Loucy (cell line): ENCODE data around the gene CLK4.

Source experiments
- H2AFZ ChIP-seq: fragments of 200-600 bp; sonication (generic); 2 replicates; pipeline ENCODE4 v1.6.0; 2016; ENCODE audit warnings: antibody characterized with exemption, mild to moderate bottlenecking, low read length, moderate library complexity
- H3F3A ChIP-seq: fragments of 200-600 bp; 2 replicates; pipeline ENCODE4 v1.6.0; 2016; ENCODE audit warnings: antibody characterized with exemption, low read depth, mild to moderate bottlenecking
- H3K27me3 ChIP-seq: fragments of 200-600 bp; sonication (generic); 2 replicates; pipeline ENCODE4 v1.6.1; 2014; ENCODE audit warnings: low read length, mild to moderate bottlenecking; ENCODE audit not compliant: insufficient read depth, poor library complexity, severe bottlenecking
- H3K36me3 ChIP-seq: fragments of 200-600 bp; sonication (generic); 2 replicates; pipeline ENCODE4 v1.6.1; 2016; ENCODE audit warnings: low read length; ENCODE audit not compliant: insufficient read depth
- H3K4me1 ChIP-seq: fragments of 200-600 bp; sonication (generic); 2 replicates; pipeline ENCODE4 v1.5.1; 2014; ENCODE audit warnings: low read length, mild to moderate bottlenecking; ENCODE audit not compliant: insufficient read depth, poor library complexity, severe bottlenecking
- H3K4me2 ChIP-seq: fragments of 200-600 bp; sonication (generic); 2 replicates; pipeline ENCODE4 v1.6.0; 2014; ENCODE audit warnings: antibody characterized with exemption, low read length, low read depth, mild to moderate bottlenecking; ENCODE audit not compliant: poor library complexity, severe bottlenecking
- H3K4me3 ChIP-seq: fragments of 200-600 bp; sonication (generic); 2 replicates; pipeline ENCODE4 v1.5.1; 2014; ENCODE audit warnings: low read length, mild to moderate bottlenecking, mixed read lengths; ENCODE audit not compliant: poor library complexity, severe bottlenecking
- H3K79me2 ChIP-seq: fragments of 200-600 bp; sonication (generic); 2 replicates; pipeline ENCODE4 v1.6.1; 2014; ENCODE audit warnings: low read length; ENCODE audit not compliant: insufficient read depth
- H3K9ac ChIP-seq: fragments of 200-600 bp; sonication (generic); 2 replicates; pipeline ENCODE4 v1.6.0; 2014; ENCODE audit warnings: mild to moderate bottlenecking, low read depth, low read length, moderate library complexity; ENCODE audit not compliant: poor library complexity, severe bottlenecking
- H3K9me2 ChIP-seq: fragments of 200-600 bp; sonication (generic); replicated peaks from 2 replicates; pipeline ENCODE4 v1.6.1; 2016; ENCODE audit warnings: low read depth, low read length, mixed read lengths
- H3K9me3 ChIP-seq: fragments of 200-600 bp; sonication (generic); 2 replicates; pipeline ENCODE4 v1.6.1; 2014; ENCODE audit warnings: mild to moderate bottlenecking, antibody characterized with exemption, low read length, low read depth; ENCODE audit not compliant: insufficient read depth
- H4K20me1 ChIP-seq: fragments of 200-600 bp; sonication (generic); 2 replicates; pipeline ENCODE4 v1.6.0; 2014; ENCODE audit warnings: antibody characterized with exemption, low read length, mild to moderate bottlenecking; ENCODE audit not compliant: insufficient read depth, poor library complexity, severe bottlenecking
- EZH2phosphoT487 ChIP-seq: fragments of 200-600 bp; IDR thresholded peaks from 2 replicates; pipeline ENCODE4 v1.6.1; 2018; ENCODE audit warnings: antibody characterized with exemption, mild to moderate bottlenecking, moderate library complexity, borderline replicate concordance
- TF ChIP-seq, protein P1 (sequence below): fragments of 200-600 bp; sonication (generic); conservative IDR thresholded peaks from 2 replicates; pipeline ENCODE4 v1.5.1; 2014; ENCODE audit warnings: mild to moderate bottlenecking, antibody characterized with exemption, low read length

Gene CLK4

DNA sequence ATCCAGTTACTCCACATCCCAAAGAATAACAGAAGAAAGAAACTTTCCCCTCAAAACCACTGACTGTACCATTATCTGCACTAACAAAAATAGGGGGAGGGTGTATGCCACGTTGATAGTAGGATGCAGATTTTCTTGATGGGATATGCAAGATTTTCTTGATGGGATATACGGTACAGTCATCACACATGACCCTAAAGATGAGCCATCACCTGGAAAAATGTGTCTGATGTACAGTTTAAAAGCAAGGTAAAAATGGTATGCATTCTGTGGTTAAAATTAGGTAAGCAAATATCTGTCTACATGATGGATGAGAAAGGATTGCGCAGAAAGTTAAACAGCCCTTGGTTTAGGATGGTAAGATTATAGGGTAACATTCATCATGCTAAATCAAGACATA, 45.2 kb downstream of the CLK4 start:
- no peak overlapping the region for H3K9ac ChIP-seq
- no peaks in the 10 kb centered on the region; the same call in 1 of the 2 replicates for H3K9me3 ChIP-seq
- TF ChIP-seq, protein P1, sequence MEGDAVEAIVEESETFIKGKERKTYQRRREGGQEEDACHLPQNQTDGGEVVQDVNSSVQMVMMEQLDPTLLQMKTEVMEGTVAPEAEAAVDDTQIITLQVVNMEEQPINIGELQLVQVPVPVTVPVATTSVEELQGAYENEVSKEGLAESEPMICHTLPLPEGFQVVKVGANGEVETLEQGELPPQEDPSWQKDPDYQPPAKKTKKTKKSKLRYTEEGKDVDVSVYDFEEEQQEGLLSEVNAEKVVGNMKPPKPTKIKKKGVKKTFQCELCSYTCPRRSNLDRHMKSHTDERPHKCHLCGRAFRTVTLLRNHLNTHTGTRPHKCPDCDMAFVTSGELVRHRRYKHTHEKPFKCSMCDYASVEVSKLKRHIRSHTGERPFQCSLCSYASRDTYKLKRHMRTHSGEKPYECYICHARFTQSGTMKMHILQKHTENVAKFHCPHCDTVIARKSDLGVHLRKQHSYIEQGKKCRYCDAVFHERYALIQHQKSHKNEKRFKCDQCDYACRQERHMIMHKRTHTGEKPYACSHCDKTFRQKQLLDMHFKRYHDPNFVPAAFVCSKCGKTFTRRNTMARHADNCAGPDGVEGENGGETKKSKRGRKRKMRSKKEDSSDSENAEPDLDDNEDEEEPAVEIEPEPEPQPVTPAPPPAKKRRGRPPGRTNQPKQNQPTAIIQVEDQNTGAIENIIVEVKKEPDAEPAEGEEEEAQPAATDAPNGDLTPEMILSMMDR: no peak
- TF ChIP-seq EZH2phosphoT487: no peak
- no peaks in the 10 kb centered on the region for H3K79me2 ChIP-seq
- H3K9me2 ChIP-seq: no peaks in the 10 kb centered on the region
- H3K4me2 ChIP-seq: no peak overlapping the region
- no peak overlapping the region for H2AFZ ChIP-seq
- no peaks in the 10 kb centered on the region for H3K27me3 ChIP-seq
- no peaks in the 10 kb centered on the region for H4K20me1 ChIP-seq
- no peaks in the 10 kb centered on the region for H3F3A ChIP-seq
- no peaks in the 10 kb centered on the region for H3K36me3 ChIP-seq
- no peak overlapping the region for H3K4me3 ChIP-seq
- no peaks in the 10 kb centered on the region for H3K4me1 ChIP-seq

DNA sequence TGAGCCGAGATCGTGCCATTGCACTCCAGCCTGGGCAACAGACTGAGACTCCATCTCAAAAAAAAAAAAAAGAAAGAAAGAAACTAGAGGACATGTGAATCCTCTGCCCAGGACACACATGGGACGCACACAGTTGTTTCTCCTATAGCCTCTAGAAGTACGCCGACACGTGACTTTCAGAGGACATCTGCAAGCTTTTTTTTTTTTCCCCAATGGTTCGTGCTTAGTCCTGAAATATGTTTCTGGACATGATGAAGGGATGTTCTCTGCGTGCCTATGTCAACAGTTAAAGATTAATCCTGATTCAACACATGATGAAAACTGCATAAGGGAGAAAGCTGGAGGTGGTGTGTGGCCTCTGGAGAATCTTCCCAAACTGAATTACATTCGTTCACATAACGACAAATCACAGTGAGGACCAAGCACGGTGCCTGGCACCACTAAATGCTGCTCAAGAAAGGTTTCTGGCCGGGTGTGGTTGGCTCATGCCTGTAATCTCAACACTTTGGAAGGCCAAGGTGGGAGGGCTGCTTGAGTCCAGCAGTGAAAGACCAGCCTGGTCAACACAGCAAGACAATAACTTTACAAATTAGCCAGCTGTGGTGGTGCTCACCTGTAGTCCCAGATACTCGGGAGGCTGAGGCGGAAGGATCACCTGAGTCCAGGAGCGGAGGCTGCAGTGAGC, 46.4 kb downstream of the CLK4 start:
- no peaks in the 10 kb centered on the region for H3K9me2 ChIP-seq
- H3K27me3 ChIP-seq: no peaks in the 10 kb centered on the region
- H2AFZ ChIP-seq: no peak overlapping the region
- H3K9me3 ChIP-seq: no peaks in the 10 kb centered on the region; the same call in 1 of the 2 replicates
- H3K9ac ChIP-seq: no peak overlapping the region
- no peaks in the 10 kb centered on the region for H3K4me1 ChIP-seq
- H3K79me2 ChIP-seq: no peaks in the 10 kb centered on the region
- no peaks in the 10 kb centered on the region for H4K20me1 ChIP-seq
- no peaks in the 10 kb centered on the region for H3K36me3 ChIP-seq
- no peaks in the 10 kb centered on the region for H3F3A ChIP-seq
- no peak overlapping the region for H3K4me3 ChIP-seq
- H3K4me2 ChIP-seq: no peak overlapping the region
- TF ChIP-seq, protein P1: no peak
- TF ChIP-seq EZH2phosphoT487: no peak

DNA sequence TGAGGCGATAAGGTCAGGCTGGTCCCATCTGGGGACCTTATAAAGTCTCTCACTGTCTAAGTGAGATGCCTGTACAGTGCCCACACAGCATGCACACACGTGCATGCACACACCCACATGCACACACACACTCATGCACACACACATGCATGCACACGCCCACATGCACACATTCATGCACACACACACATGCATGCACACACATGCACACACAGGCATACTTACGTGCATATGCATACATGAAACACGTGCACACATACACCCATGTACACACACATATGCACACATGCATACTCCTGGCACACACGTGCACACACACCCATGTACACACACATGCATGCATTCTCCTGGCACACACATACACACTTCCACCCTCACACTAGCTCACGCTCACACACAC, 48.9 kb downstream of the CLK4 start:
- no peaks in the 10 kb centered on the region for H3K9me2 ChIP-seq
- no peak for TF ChIP-seq EZH2phosphoT487
- no peaks in the 10 kb centered on the region for H3K4me1 ChIP-seq
- H4K20me1 ChIP-seq: no peaks in the 10 kb centered on the region
- no peaks in the 10 kb centered on the region for H3K79me2 ChIP-seq
- no peaks in the 10 kb centered on the region for H3K27me3 ChIP-seq
- H3K4me3 ChIP-seq: no peak overlapping the region
- no peak overlapping the region for H3K4me2 ChIP-seq
- H2AFZ ChIP-seq: no peak overlapping the region
- H3K36me3 ChIP-seq: no peaks in the 10 kb centered on the region
- no peaks in the 10 kb centered on the region for H3F3A ChIP-seq
- no peaks in the 10 kb centered on the region for H3K9me3 ChIP-seq
- no peak overlapping the region for H3K9ac ChIP-seq

DNA sequence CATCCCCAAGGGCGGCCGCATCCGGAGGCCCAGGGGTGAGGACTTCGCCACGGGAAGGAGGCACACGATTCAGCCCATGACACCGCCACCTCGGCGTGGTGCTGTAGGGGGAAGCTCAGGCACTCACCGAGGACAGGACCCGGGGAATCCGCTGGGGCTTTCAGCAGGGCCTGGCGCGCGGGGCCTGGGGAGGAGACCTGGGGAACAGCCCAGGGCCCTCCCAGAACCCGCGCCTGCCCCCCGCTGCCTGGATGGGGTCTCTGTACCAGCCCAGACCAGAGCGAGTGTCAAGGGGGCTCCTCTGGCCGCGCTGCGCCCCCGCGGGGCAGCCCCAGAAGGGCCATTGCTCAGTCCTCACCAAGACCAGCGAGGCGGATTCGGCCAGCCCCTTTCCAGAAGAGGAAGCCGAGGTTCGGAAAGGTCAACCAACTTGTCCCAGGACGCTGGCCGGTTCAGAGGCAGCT, 49.4 kb downstream of the CLK4 start:
- no peaks in the 10 kb centered on the region for H3F3A ChIP-seq
- H3K27me3 ChIP-seq: no peaks in the 10 kb centered on the region
- no peak overlapping the region for H3K4me2 ChIP-seq
- H3K4me1 ChIP-seq: no peaks in the 10 kb centered on the region
- H4K20me1 ChIP-seq: no peaks in the 10 kb centered on the region
- H3K9ac ChIP-seq: no peak overlapping the region
- H3K36me3 ChIP-seq: no peaks in the 10 kb centered on the region
- H3K79me2 ChIP-seq: no peaks in the 10 kb centered on the region
- no peak overlapping the region for H3K4me3 ChIP-seq
- no peak overlapping the region for H2AFZ ChIP-seq
- no peaks in the 10 kb centered on the region for H3K9me3 ChIP-seq
- no peaks in the 10 kb centered on the region for H3K9me2 ChIP-seq
- no peak for TF ChIP-seq EZH2phosphoT487
- TF ChIP-seq, protein P1: no peak
